GM23248 (cell line): ENCODE data around the gene TNS3. TPM values are rescaled to one million over a fixed set of nuclear protein-coding genes. Genes with fewer than 3 reads are reported as not detected.
A peak's percentile ranks its signal among the peaks of the same experiment; 100 is the strongest.

Experiments used
- DNase-seq: peaks from one replicate; pipeline ENCODE4 v3.0.0-alpha.2; 2015
- H2AFZ ChIP-seq: fragments of 200-600 bp; sonication (generic); 2 replicates; pipeline ENCODE4 v1.6.1; 2016; ENCODE audit warnings: antibody characterized with exemption
- H3F3A ChIP-seq: fragments of 200-600 bp; sonication (generic); 2 replicates; pipeline ENCODE4 v1.6.1; 2016; ENCODE audit warnings: mild to moderate bottlenecking, antibody characterized with exemption, mixed run types; ENCODE audit not compliant: insufficient read depth
- H3K27ac ChIP-seq: fragments of 200-600 bp; sonication (generic); 2 replicates; pipeline ENCODE4 v1.5.1; 2016; ENCODE audit warnings: mild to moderate bottlenecking
- H3K27me3 ChIP-seq: fragments of 200-600 bp; sonication (generic); replicated peaks from 2 replicates; pipeline ENCODE4 v1.6.1; 2016; ENCODE audit warnings: mild to moderate bottlenecking; ENCODE audit not compliant: insufficient read depth
- H3K36me3 ChIP-seq: fragments of 200-600 bp; sonication (generic); 2 replicates; pipeline ENCODE4 v1.6.1; 2016; ENCODE audit warnings: low read depth, mild to moderate bottlenecking
- H3K4me1 ChIP-seq: fragments of 200-600 bp; sonication (generic); 2 replicates; pipeline ENCODE4 v1.6.1; 2016; ENCODE audit warnings: mild to moderate bottlenecking; ENCODE audit not compliant: insufficient read depth
- H3K4me2 ChIP-seq: fragments of 200-600 bp; sonication (generic); one replicate; pipeline ENCODE4 v1.6.1; 2016; ENCODE audit warnings: mild to moderate bottlenecking; ENCODE audit not compliant: unreplicated experiment
- H3K4me3 ChIP-seq: fragments of 200-600 bp; sonication (generic); 2 replicates; pipeline ENCODE4 v1.5.1; 2016; ENCODE audit warnings: mild to moderate bottlenecking
- H3K79me2 ChIP-seq: fragments of 200-600 bp; sonication (generic); 2 replicates; pipeline ENCODE4 v1.6.1; 2016; ENCODE audit warnings: mild to moderate bottlenecking; ENCODE audit not compliant: insufficient read depth
- H3K9ac ChIP-seq: fragments of 200-600 bp; sonication (generic); 2 replicates; pipeline ENCODE4 v1.6.1; 2016; ENCODE audit warnings: mild to moderate bottlenecking
- H3K9me2 ChIP-seq: fragments of 200-600 bp; sonication (generic); 2 replicates; pipeline ENCODE4 v1.6.1; 2016; ENCODE audit warnings: mixed run types, mild to moderate bottlenecking, moderate library complexity; ENCODE audit not compliant: insufficient read depth
- H3K9me3 ChIP-seq: fragments of 200-600 bp; sonication (generic); one replicate; pipeline ENCODE4 v1.6.1; 2017; ENCODE audit warnings: low read depth
- H4K20me1 ChIP-seq: fragments of 200-600 bp; sonication (generic); 2 replicates; pipeline ENCODE4 v1.6.0; 2016; ENCODE audit not compliant: insufficient read depth
- EZH2 ChIP-seq: fragments of 200-600 bp; sonication (generic); IDR thresholded peaks from 2 replicates; pipeline ENCODE4 v1.6.1; 2018; ENCODE audit warnings: antibody characterized with exemption, mild to moderate bottlenecking; ENCODE audit not compliant: insufficient read depth, poor library complexity, severe bottlenecking
- EZH2phosphoT487 ChIP-seq: fragments of 200-600 bp; sonication (generic); IDR thresholded peaks from 2 replicates; pipeline ENCODE4 v1.6.1; 2018; ENCODE audit warnings: antibody characterized with exemption, moderate library complexity, mild to moderate bottlenecking, low read depth; ENCODE audit not compliant: insufficient read depth
- WGBS, 2 experiments: methylation state at CpG; one replicate each; pipeline ENCODE4 v1.1.6; 2015 to 2017; ENCODE audit warnings: low lambda C conversion rate in 2 of 2, low coverage in 1 of 2; ENCODE audit errors: missing lambda C conversion rate in 2 of 2; 5-methylcytosine and 5-hydroxymethylcytosine counted together
- in situ Hi-C: fragments of 300-500 bp; cut with MboI; formaldehyde crosslinking; loops from 2 replicates; pipeline ENCODE4 v1.15.0; 2020
- polyA plus RNA-seq: library from polyadenylated mRNA; unstranded; fragments of >200 nt; fragmentation: Nextera tagmentation; extraction: Ambion mirVana; gene quantifications from 2 replicates; pipeline ENCODE4 v1.2.1, GENCODE V29; 2016
- total RNA-seq: library from RNA; depleted of rRNA; stranded (reverse); fragments of >200 nt; shearing (Covaris generic); gene quantifications from 2 replicates; pipeline ENCODE4 v1.2.3, GENCODE V29; 2014

Gene TNS3
- total and polyA plus RNA-seq, 2 experiments from 2014 or later, result 18.6 to 47.0 TPM

GRCh38 chr7:47625861-47626715, 44.2 kb upstream of the TNS3 start:
- no peak for TF ChIP-seq EZH2phosphoT487
- no peak for TF ChIP-seq EZH2
- H2AFZ ChIP-seq, result no peak overlapping the region
- 87 to 88% methylated on average over 10 of the region's 10 CpGs for WGBS, 2 experiments
- no peak overlapping the region for H3K9ac ChIP-seq
- H3K27ac ChIP-seq, result no peak overlapping the region
- H3K79me2 ChIP-seq, result no peaks in the 10 kb centered on the region
- in situ Hi-C loops, result no loop called here
- no peaks in the 10 kb centered on the region for H3K27me3 ChIP-seq
- no peaks in the 10 kb centered on the region for H4K20me1 ChIP-seq
- H3F3A ChIP-seq, result peaks cover 14% of the 10 kb centered on the region; the same call in 1 of the 2 replicates
- no peak overlapping the region for H3K4me2 ChIP-seq
- no peaks in the 10 kb centered on the region for H3K9me3 ChIP-seq
- no peaks in the 10 kb centered on the region for H3K36me3 ChIP-seq
- DNase-seq, result no peak
- no peaks in the 10 kb centered on the region for H3K9me2 ChIP-seq
- H3K4me3 ChIP-seq, result no peak overlapping the region
- peaks cover 16% of the 10 kb centered on the region for H3K4me1 ChIP-seq

- Histone ChIP-seq H3F3A (peaks cover 14% of the 10 kb centered on the region; the same call in 1 of the 2 replicates), H3K9ac (no peak overlapping the region), H3K27me3 (no peaks in the 10 kb centered on the region), H3K4me3 (no peak overlapping the region), H2AFZ (no peak overlapping the region), H3K9me3 (no peaks in the 10 kb centered on the region), H3K9me2 (no peaks in the 10 kb centered on the region), H3K4me2 (no peak overlapping the region), H3K79me2 (no peaks in the 10 kb centered on the region), H4K20me1 (no peaks in the 10 kb centered on the region), H3K36me3 (no peaks in the 10 kb centered on the region), H3K27ac (no peak overlapping the region), H3K4me1 (peaks cover 16% of the 10 kb centered on the region)
- DNase-seq, result no peak
- TF ChIP-seq EZH2, result no peak
- TF ChIP-seq EZH2phosphoT487, result no peak
- in situ Hi-C loops, result no loop called here
Measured at GRCh38 chr7:47624689-47625088, 42.8 kb upstream of the TNS3 start.

GRCh38 chr7:47622946-47623640, 41.2 kb upstream of the TNS3 start:
- Histone ChIP-seq H3K4me1 (peaks cover 16% of the 10 kb centered on the region), H3K9ac (peak overlapping the region; percentile 66), H3K4me3 (0 out of 2 replicates have a peak overlapping the region, but pooled peaks have one; percentile 0), H3K9me2 (no peaks in the 10 kb centered on the region), H3K36me3 (no peaks in the 10 kb centered on the region), H3K9me3 (no peaks in the 10 kb centered on the region), H3K27me3 (no peaks in the 10 kb centered on the region), H2AFZ (peak overlapping the region; percentile 73), H4K20me1 (no peaks in the 10 kb centered on the region), H3K79me2 (no peaks in the 10 kb centered on the region), H3K4me2 (peak overlapping the region; percentile 71), H3K27ac (peak overlapping the region; percentile 76), H3F3A (peaks cover 14% of the 10 kb centered on the region; the same call in 1 of the 2 replicates)
- WGBS, 2 experiments, result 4 to 5% methylated on average over 11 of the region's 11 CpGs
- peak; percentile 92 for DNase-seq
- in situ Hi-C loops, result no loop called here
- TF ChIP-seq EZH2phosphoT487 (no peak), EZH2 (no peak)

GRCh38 chr7:47622586-47622945, 40.7 kb upstream of the TNS3 start:
- peak overlapping the region; percentile 76 for H3K27ac ChIP-seq
- no peak overlapping the region for H3K4me3 ChIP-seq
- peaks cover 16% of the 10 kb centered on the region for H3K4me1 ChIP-seq
- no peak for TF ChIP-seq EZH2
- TF ChIP-seq EZH2phosphoT487, result no peak
- H3K9me3 ChIP-seq, result no peaks in the 10 kb centered on the region
- H3K27me3 ChIP-seq, result no peaks in the 10 kb centered on the region
- peak overlapping the region; percentile 73 for H2AFZ ChIP-seq
- no peak for DNase-seq
- in situ Hi-C loops, result no loop called here
- peaks cover 14% of the 10 kb centered on the region; the same call in 1 of the 2 replicates for H3F3A ChIP-seq
- no peaks in the 10 kb centered on the region for H3K9me2 ChIP-seq
- no peaks in the 10 kb centered on the region for H3K79me2 ChIP-seq
- no peaks in the 10 kb centered on the region for H3K36me3 ChIP-seq
- H3K4me2 ChIP-seq, result peak overlapping the region; percentile 71
- H4K20me1 ChIP-seq, result no peaks in the 10 kb centered on the region
- peak overlapping the region; percentile 66 for H3K9ac ChIP-seq
